Astrocyte (in vitro differentiated cells and primary cell): ENCODE measurements around the gene TMEM235. TPM values are rescaled to one million over a fixed set of nuclear protein-coding genes. Genes with fewer than 3 reads are reported as not detected.

Experiments
- DNase-seq: peaks from one replicate; pipeline ENCODE4 v3.0.0-alpha.2; 2010; ENCODE audit warnings: low read depth
- FAIRE-seq: peaks from 2 replicates; lab custom pipeline; 2011; peaks lifted over from hg19 to GRCh38; lab: Jason Lieb, UNC
- H2AFZ ChIP-seq: 2 replicates; pipeline ENCODE4 v1.6.0; 2012; ENCODE audit warnings: low read depth, low read length, inconsistent platforms
- H3K27ac ChIP-seq: 2 replicates; pipeline ENCODE4 v1.5.1; 2011; ENCODE audit warnings: low read depth, low read length, inconsistent platforms
- H3K27me3 ChIP-seq: 2 replicates; pipeline ENCODE4 v1.6.0; 2011; ENCODE audit warnings: low read length, inconsistent platforms; ENCODE audit not compliant: insufficient read depth
- H3K36me3 ChIP-seq: 2 replicates; pipeline ENCODE4 v1.5.1; 2011; ENCODE audit warnings: low read length, inconsistent platforms; ENCODE audit not compliant: insufficient read depth
- H3K4me1 ChIP-seq: 2 replicates; pipeline ENCODE4 v1.5.1; 2011; ENCODE audit warnings: low read length, inconsistent platforms; ENCODE audit not compliant: insufficient read depth
- H3K4me2 ChIP-seq: 2 replicates; pipeline ENCODE4 v1.6.0; 2012; ENCODE audit warnings: low read length, inconsistent platforms
- H3K4me3 ChIP-seq: 2 replicates; pipeline ENCODE4 v1.5.1; 2011; ENCODE audit warnings: low read depth, mild to moderate bottlenecking, low read length, inconsistent platforms; ENCODE audit not compliant: insufficient read depth
- H3K79me2 ChIP-seq: 2 replicates; pipeline ENCODE4 v1.6.0; 2012; ENCODE audit warnings: mild to moderate bottlenecking, low read length, inconsistent platforms; ENCODE audit not compliant: insufficient read depth
- H3K9ac ChIP-seq: 2 replicates; pipeline ENCODE4 v1.6.0; 2012; ENCODE audit warnings: mild to moderate bottlenecking, low read length, inconsistent platforms
- H3K9me3 ChIP-seq: 2 replicates; pipeline ENCODE4 v1.5.1; 2012; ENCODE audit warnings: low read depth, mild to moderate bottlenecking, low read length, inconsistent platforms; ENCODE audit not compliant: insufficient read depth
- H4K20me1 ChIP-seq: 2 replicates; pipeline ENCODE4 v1.6.0; 2012; ENCODE audit warnings: low read length, inconsistent platforms; ENCODE audit not compliant: insufficient read depth
- H3K27ac Mint-ChIP-seq: one replicate; pipeline ENCODE4 v1.8.0; 2021; ENCODE audit warnings: mild to moderate bottlenecking, mixed read lengths; ENCODE audit not compliant: unreplicated experiment
- H3K27me3 Mint-ChIP-seq: one replicate; pipeline ENCODE4 v1.8.0; 2021; ENCODE audit warnings: low read depth, mixed read lengths; ENCODE audit not compliant: unreplicated experiment
- H3K36me3 Mint-ChIP-seq: one replicate; pipeline ENCODE4 v1.8.0; 2021; ENCODE audit warnings: low read depth, mixed read lengths; ENCODE audit not compliant: unreplicated experiment
- H3K4me1 Mint-ChIP-seq: one replicate; pipeline ENCODE4 v1.8.0; 2021; ENCODE audit warnings: low read depth, mixed read lengths; ENCODE audit not compliant: unreplicated experiment
- H3K4me3 Mint-ChIP-seq: one replicate; pipeline ENCODE4 v1.8.0; 2021; ENCODE audit warnings: mild to moderate bottlenecking, moderate library complexity, mixed read lengths; ENCODE audit not compliant: unreplicated experiment
- H3K9me3 Mint-ChIP-seq: one replicate; pipeline ENCODE4 v1.8.0; 2021; ENCODE audit warnings: mild to moderate bottlenecking, mixed read lengths; ENCODE audit not compliant: unreplicated experiment
- EZH2 ChIP-seq: IDR thresholded peaks from 2 replicates; pipeline ENCODE4 v1.6.1; 2012; ENCODE audit warnings: mild to moderate bottlenecking, low read length, inconsistent platforms; ENCODE audit not compliant: insufficient read depth
- total RNA-seq: library from RNA; stranded (reverse); gene quantifications from 2 replicates; pipeline ENCODE4 v1.2.1, GENCODE V29; 2021
- TF ChIP-seq, protein P1 (sequence below): IDR thresholded peaks from 2 replicates; pipeline ENCODE4 v1.5.1; 2011; ENCODE audit warnings: low read depth, mild to moderate bottlenecking, inconsistent platforms, low read length, moderate library complexity; ENCODE audit not compliant: insufficient read depth

TMEM235 gene
- total RNA-seq, 1 donor from 2014 or later, result not detected

DNA sequence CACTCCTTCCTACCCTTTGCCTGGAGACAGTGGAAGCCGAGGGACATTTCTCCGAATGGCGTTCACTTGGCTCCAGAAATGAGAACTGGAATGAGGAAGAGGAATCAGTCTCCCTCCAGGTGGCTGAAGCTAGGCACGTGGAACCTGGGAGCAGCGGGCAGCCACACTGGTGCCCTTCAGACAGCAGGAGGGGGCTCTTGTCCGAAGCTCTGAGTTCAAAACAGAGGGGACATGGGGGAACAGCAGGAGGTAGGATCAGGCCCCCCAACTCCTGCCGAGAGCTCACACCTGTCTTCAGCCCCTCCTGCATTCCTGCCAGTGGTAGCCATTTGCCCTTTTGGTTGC lies 41.5 kb downstream of the TMEM235 start:
- no peak for FAIRE-seq
- Mint-ChIP-seq H3K4me1 (peaks cover 10% of the 10 kb centered on the region), H3K27me3 (peaks cover 6% of the 10 kb centered on the region), H3K36me3 (no peaks in the 10 kb centered on the region), H3K27ac (no peak overlapping the region), H3K9me3 (no peaks in the 10 kb centered on the region), H3K4me3 (no peak overlapping the region)
- H3K9me3 ChIP-seq, result no peaks in the 10 kb centered on the region
- peaks cover 8% of the 10 kb centered on the region for H3K4me1 ChIP-seq
- peaks cover 22% of the 10 kb centered on the region for H3K27me3 ChIP-seq
- H3K4me2 ChIP-seq, result no peak overlapping the region
- TF ChIP-seq EZH2, result no peak
- TF ChIP-seq, protein P1, sequence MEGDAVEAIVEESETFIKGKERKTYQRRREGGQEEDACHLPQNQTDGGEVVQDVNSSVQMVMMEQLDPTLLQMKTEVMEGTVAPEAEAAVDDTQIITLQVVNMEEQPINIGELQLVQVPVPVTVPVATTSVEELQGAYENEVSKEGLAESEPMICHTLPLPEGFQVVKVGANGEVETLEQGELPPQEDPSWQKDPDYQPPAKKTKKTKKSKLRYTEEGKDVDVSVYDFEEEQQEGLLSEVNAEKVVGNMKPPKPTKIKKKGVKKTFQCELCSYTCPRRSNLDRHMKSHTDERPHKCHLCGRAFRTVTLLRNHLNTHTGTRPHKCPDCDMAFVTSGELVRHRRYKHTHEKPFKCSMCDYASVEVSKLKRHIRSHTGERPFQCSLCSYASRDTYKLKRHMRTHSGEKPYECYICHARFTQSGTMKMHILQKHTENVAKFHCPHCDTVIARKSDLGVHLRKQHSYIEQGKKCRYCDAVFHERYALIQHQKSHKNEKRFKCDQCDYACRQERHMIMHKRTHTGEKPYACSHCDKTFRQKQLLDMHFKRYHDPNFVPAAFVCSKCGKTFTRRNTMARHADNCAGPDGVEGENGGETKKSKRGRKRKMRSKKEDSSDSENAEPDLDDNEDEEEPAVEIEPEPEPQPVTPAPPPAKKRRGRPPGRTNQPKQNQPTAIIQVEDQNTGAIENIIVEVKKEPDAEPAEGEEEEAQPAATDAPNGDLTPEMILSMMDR, result no peak
- H2AFZ ChIP-seq, result no peak overlapping the region
- H3K27ac ChIP-seq, result no peak overlapping the region
- H3K4me3 ChIP-seq, result no peak overlapping the region
- H3K36me3 ChIP-seq, result no peaks in the 10 kb centered on the region
- H3K9ac ChIP-seq, result no peak overlapping the region
- H4K20me1 ChIP-seq, result no peaks in the 10 kb centered on the region
- H3K79me2 ChIP-seq, result no peaks in the 10 kb centered on the region
- no peak for DNase-seq

DNA sequence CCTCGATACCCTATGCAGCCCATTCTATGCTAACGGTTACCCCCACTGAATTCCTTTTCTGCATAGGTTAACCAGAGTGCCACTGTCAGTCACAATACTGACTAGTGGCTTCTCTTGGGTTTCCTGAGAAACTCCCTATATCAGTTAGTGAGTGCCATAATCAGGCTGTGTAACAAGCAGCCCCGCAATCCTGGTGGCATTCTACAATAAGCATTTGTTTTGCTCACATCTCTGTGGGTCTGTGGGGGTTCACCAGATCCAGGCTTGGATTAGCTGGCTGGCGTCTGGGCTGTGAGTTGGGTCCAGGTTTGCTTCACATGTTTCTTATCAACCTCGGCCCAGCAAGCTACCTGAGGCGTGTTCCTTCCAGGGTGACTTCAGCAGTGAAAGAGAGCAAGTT lies 42.4 kb downstream of the TMEM235 start:
- Mint-ChIP-seq H3K4me1 (peaks cover 10% of the 10 kb centered on the region), H3K27ac (no peak overlapping the region), H3K36me3 (no peaks in the 10 kb centered on the region), H3K27me3 (peaks cover 7% of the 10 kb centered on the region), H3K9me3 (no peaks in the 10 kb centered on the region), H3K4me3 (no peak overlapping the region)
- FAIRE-seq (no peak), DNase-seq (no peak)
- TF ChIP-seq, protein P1, result no peak
- TF ChIP-seq EZH2, result no peak
- no peak overlapping the region for H3K27ac ChIP-seq
- no peak overlapping the region for H3K4me2 ChIP-seq
- peaks cover 19% of the 10 kb centered on the region for H3K27me3 ChIP-seq
- no peak overlapping the region for H3K9ac ChIP-seq
- H3K36me3 ChIP-seq, result no peaks in the 10 kb centered on the region
- H3K9me3 ChIP-seq, result no peaks in the 10 kb centered on the region
- H4K20me1 ChIP-seq, result no peaks in the 10 kb centered on the region
- H3K4me3 ChIP-seq, result no peak overlapping the region
- no peaks in the 10 kb centered on the region for H3K79me2 ChIP-seq
- H2AFZ ChIP-seq, result no peak overlapping the region
- peaks cover 6% of the 10 kb centered on the region for H3K4me1 ChIP-seq

DNA sequence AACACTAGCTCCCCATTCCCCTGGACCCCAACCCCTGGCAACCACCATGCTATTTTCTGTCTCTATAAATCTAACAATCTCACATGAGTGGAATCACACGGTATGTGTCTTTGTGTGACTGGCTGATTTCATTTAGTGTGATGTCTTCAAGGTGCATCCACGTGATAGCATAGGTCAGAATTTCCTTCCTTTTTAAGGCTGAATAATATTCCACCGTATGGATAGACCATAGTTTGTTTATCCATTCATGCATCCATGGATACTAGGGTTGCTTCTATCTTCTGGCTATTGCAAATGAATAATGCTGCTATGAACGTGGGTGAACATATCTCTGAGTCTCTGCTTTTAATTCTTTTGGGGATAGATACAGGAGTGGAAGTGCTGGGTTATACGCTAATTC lies 43.9 kb downstream of the TMEM235 start:
- Histone ChIP-seq H3K4me1 (no peaks in the 10 kb centered on the region), H3K36me3 (no peaks in the 10 kb centered on the region), H3K79me2 (no peaks in the 10 kb centered on the region), H3K4me2 (no peak overlapping the region), H4K20me1 (no peaks in the 10 kb centered on the region), H3K9ac (no peak overlapping the region), H3K27me3 (peaks cover 9% of the 10 kb centered on the region), H3K9me3 (no peaks in the 10 kb centered on the region), H2AFZ (no peak overlapping the region), H3K4me3 (no peak overlapping the region), H3K27ac (no peak overlapping the region)
- Mint-ChIP-seq H3K4me3 (no peak overlapping the region), H3K36me3 (no peaks in the 10 kb centered on the region), H3K27ac (no peak overlapping the region), H3K4me1 (peaks cover 10% of the 10 kb centered on the region), H3K9me3 (no peaks in the 10 kb centered on the region), H3K27me3 (peaks cover 16% of the 10 kb centered on the region)
- no peak for DNase-seq
- TF ChIP-seq, protein P1, result no peak
- no peak for TF ChIP-seq EZH2
- no peak for FAIRE-seq
